Frontal cortex (tissue), 4 donors: ENCODE data around the gene NR2E1. TPM values are rescaled to one million over a fixed set of nuclear protein-coding genes. Genes with fewer than 3 reads are reported as not detected.
A peak's percentile ranks its signal among the peaks of the same experiment; 100 is the strongest.

Source experiments
- DNase-seq, 2 donors: peaks; one replicate each; pipeline ENCODE4 v3.0.0; 2012; ENCODE audit warnings: low spot score in 2 of 2
- FAIRE-seq: peaks from 2 replicates; lab custom pipeline; 2012; peaks lifted over from hg19 to GRCh38; lab: Jason Lieb, UNC
- total RNA-seq: library from RNA; depleted of rRNA; stranded (reverse); fragments of >200 nt; gene quantifications from one replicate; pipeline ENCODE4 v1.2.3, GENCODE V29; 2014
- donor health status: control.
- donor health status: control.
- donor health status: control.

NR2E1 gene
- total RNA-seq, 1 donor from 2014 or later: 6.1 TPM

DNA sequence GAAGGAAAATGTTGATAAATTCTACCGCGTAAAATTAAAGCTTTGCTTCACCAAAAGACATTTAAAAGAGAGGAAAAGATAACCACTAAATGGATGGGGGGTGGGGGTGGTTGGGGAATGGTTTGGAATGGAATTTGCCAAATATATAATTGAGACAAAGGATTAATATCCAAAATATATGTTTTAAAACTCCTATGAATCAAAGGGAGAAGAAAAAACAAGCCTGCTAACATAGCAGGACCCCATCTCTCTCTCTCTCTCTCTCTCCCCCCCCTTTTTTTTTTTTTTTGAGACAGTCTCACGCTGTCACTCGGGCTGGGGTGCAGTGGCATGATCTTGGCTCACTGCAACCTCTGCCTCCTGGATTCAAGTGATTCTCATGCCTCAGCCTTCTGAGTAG lies 13.4 kb upstream of the NR2E1 start:
- FAIRE-seq (no peak), DNase-seq (no peak)

DNA sequence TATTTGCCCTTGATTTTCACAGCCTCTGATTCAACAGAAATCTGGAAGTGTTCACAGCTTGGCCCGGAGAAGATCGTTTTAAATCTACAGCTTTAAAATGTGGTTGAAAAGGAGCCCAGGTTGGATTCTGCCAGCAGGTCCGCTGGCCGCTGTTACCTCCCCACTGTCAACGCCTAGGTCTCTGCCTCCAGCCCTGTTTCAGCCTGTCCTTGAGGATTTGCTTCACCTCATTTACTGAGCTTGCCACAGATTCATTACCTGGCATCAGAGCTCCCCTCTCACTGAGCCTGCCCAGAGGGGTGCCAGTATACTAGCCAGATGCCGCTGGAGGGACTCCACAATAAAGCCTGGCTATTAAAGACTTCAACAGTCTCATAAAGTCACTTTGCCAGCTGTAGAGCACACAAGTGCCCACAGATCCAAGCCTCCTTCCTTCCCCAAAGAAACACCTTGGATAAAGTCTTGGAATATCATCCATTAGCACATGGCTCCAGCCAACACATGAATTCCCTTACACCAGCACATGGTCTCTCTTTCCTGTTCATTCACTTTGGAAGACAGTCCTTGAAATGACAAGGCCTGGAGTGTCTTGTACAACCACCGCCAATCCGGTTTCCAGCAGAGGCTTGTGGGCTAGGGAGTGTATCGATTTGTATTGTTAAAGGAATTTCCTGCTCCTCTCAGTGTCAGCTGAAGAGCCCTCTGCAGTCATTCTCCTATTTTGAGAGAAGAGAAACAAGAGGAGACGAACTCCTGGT lies 9.5 kb upstream of the NR2E1 start:
- DNase-seq: peak in 1 of 2 donors; percentile 21
- no peak for FAIRE-seq

DNA sequence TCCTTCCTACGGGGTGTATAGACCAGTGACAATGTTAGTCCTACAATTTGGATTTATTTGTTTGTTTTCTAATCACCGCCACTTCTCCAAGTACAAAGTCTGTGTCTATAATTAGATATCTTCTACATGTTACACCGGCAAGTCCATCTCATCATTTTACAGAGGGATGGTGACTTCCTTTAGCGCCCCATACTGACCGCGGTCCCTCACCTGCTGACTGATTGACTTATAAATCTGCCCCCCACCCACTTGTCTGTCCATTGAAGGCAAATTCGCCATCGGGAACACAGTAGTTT lies 8.9 kb upstream of the NR2E1 start:
- DNase-seq (no peak), FAIRE-seq (no peak)

DNA sequence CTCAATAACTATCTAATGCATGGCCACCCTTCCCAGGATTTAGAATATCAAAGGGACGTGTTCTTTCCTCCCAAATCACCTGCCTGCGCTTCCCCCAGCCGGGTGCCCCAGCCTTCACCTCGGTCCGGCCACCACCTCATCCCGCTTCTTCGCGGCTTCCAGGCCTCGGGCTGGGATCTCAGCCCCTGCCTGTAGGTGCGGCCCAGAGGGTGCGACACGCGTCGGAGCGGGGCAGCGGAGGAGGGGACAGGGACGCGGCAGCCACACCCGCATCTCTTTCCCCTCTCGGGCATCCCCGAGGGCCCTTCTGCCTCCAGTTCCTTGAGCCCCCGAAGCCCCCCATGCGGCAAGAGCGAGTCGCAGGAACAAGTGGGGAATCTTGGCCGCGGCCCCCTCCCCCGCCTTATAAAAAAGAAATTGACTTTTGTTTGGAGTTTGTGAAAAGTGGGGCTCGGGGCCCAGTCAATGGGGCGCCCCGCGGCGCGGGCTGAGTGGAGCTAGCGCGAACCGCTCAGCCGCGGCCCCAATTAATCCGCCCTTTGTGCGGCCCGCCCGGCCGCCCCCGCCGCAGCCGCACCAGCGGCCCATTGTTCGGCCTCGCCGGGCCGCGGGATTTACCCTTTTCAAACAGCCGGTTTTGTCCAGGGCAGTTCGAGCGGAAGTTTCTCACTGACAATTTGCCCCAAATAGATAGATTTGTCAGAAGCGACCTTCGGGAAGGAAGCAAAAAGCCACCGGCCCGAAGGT lies 8.4 kb upstream of the NR2E1 start:
- DNase-seq: peak; percentile 64 to 68
- no peak for FAIRE-seq

DNA sequence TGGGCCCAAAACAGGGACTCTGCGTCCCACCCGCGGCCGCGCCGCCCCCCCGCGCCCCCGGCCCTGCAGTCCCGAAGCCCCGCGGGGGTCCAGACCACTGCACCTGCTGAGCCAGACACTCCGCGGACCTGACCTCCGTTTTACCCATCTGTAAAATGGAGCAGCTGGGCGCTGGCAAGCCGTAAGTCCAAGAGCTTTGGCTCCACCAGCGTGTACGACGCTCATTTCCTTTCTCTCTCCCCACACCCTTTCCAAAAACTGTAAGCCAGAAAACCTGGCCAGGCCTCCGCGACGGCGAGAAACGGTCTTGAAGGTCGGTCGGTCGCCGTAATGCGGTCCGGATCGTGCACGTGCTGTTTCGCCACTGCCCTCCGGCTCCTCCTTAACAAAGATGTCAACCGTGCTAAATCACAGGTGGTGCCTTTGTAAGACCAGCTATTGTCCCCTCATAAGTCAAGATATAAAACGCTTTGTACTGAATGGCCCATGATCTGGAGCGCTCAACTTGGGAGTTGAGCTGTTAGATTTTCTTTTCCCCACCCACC lies 7.8 kb upstream of the NR2E1 start:
- DNase-seq: peak in 1 of 2 donors; percentile 24
- FAIRE-seq: no peak

DNA sequence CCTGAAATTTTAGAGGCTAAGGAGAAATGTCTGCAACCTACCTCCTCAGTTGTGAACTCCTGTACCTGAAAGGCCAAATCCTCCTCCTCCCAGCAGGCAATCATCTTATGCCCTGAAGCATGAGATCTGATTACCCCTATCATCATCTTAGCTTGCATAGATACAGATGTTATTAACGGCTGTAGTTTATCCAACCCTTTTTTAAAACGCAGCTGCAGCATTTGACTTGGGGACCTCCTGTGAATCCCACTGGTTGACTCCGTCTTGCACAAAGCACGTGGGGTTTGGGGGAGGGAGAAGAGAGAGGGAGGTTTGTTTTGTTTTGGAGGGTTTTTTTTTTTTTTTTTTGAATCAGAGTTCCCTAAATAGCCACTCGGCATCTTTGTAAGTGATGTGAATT lies 5.8 kb upstream of the NR2E1 start:
- no peak for DNase-seq
- FAIRE-seq: no peak

DNA sequence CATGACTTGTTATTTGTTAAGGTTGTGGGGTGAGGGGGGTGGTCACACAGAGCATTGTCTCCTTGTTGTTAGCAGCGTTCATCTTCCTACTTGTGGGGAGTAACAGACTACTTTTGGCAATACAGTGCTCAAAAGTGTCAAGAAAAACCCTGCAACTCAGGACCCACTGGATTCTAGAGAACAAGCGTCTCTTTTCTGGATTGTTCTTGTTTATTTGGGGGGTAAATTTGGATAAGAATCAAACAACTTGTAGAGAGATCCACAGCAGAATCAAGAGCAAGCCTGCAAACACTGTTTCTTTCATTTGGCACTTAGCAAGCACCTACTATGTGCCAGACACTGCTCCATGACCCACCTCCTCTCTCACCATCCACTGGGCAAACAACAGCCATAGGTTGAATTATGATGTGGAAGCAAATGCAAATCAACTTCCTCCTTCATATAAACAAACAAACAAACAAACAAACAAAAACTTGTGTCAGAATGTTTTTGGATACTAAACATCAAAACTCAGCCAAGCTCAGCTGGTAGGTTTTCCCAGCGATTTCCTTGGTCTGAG lies 4.0 kb upstream of the NR2E1 start:
- DNase-seq: no peak
- no peak for FAIRE-seq

DNA sequence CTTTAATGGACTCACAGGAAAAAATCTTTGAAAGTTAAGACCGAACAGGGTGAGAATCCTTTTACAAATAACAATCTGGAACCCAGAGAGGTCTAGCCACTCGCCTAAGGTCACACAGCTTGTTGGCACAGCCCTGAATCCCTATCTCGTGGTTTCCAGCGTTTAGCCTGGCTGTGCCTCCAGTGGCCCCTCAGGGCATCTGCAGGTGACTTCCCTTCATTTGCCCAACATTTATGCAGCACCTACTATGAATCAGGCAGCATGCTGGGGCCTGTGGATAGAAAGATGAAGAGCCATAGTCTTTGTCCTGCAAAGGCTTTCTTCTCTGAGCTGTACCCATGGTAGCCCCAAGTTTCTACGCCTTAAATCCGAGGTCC lies 2.6 kb upstream of the NR2E1 start:
- DNase-seq (no peak), FAIRE-seq (no peak)

DNA sequence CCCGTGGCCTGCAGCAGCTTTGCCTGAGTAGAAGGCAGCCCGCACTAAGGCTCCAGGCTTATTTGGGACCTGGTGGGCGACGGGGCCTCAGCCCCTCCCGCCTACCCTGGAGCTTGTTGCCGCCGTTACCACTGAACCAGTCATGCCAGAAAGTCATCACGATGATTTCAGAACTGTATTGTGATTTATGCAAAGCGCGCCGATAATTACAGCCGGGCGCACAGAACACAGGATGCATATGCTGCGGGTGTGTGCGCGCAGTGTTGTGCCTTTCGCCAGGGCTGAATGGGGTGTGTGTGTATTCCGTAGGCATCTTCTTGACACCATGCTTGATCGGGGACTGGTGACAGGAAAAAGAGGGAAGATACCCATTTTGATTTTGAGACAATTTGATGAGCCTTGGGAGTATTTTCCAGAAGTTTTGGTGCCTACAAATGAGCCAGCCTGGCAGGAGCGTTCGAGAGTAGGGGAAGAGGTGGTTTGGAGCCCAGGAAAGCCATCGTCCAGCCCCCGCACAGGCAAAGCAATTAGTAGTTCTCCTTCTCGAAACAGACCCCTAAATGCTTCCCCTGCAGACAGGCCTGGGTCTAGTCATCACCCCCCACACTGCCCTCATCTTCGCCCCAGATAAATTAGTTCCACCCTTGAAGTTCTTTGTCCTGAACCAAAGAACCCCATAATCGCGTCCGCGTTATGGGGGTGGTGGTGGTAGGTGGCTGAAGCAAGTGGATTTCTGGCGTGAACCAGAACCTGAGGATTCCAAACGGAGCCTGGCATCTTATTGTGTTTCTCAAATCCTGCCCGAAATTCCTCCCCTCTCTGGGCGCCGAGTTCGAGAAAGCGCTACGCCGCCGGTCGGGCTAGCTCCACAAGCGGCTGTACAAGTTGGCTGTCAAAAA lies 1.9 kb upstream of the NR2E1 start:
- no peak for FAIRE-seq
- DNase-seq: no peak

DNA sequence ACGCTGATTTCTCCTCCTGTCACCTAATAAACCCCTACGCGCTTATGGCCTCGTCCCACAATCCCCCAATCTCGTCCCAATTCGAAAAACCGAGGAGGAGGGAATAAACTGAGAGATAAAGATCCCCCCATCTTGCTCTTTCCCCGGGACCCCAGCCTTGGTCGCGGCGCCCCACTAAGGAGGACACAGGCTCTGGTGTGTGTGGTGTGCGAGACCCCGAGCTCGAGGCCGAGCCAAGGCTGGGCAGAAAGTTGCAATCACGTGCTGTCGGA lies 1.3 kb upstream of the NR2E1 start:
- no peak for FAIRE-seq
- DNase-seq: no peak

DNA sequence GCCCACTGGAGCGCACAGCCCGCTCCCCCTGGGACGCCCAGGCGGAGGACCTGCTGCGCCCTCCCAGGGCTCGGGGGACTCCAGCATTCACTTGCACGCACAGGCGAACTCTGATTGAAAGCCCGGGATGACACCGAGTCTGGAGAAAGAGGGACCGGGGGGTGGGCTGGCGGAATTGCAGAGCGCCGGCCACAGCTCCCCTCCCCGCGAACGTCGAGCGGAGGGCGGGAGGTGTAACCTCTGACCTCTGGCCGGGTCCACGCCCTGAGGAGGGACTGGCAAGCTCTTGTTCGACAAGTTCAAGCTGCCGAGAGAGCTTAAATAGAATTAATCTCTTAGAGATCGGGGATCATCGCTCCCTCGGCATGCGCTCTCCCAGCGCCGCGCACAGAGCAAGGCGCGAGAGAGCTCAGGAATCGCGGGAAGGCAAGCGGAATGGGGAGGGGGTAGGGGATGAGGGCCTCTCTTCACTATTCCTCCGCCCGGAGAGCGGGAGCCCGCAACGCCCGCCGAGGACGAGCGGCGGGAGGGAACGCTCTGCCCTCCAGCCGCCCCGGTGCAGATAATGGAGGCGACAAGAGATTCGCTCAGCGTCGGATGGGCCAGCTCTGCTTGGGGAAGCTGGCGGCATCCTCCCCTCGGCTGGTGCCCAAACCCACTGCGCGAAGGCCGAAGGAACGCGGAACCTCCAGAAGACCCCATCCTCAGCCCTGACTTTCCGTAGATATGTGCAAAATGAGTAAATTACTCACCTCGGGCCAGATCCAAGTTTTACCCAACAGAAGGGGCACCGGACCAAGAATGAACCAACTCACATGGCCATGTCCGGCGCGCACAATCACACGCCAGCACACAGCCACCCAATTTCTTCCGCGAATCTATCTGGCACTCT lies 761 bp upstream of the NR2E1 start:
- DNase-seq (peak in 1 of 2 donors; percentile 34), FAIRE-seq (no peak)

DNA sequence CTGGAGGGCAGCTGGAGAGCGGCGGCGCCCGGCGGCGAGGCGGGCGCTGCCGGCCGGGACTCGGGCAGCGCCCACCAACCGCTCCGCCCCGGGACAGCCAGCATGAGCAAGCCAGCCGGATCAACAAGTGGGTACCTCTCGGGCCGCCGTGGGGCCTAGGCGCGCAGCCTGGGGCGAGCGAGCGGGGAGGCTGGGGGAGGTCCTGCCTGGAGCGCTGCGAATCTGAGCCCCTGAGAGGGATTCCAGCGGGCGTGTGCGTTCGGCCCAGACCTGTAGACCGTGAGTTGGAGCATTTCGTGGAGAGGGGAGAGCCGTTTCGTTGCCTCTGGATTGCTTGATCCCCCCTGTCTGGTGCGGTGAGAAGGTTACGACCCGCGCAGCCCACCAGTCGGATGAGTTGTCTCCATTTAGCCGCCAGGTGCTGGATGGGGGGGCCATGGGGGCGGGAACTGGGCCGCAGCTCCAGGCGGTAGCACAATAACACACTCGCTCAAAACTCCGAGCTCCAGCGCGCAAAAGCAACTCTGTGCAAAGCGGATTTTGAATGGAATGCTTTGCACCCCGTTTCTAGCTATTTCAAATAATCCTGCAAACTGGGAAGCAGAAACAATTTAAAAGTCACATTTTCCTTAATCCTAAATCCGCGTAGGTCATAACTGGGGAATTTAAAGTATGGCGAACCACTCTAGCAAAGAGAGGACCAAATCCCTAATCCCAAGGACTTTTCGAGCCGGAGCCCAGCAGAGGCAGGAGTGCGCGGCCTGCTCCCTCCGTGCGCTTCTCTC lies 1.0 kb downstream of the NR2E1 start:
- DNase-seq (peak in 1 of 2 donors; percentile 26), FAIRE-seq (no peak)

DNA sequence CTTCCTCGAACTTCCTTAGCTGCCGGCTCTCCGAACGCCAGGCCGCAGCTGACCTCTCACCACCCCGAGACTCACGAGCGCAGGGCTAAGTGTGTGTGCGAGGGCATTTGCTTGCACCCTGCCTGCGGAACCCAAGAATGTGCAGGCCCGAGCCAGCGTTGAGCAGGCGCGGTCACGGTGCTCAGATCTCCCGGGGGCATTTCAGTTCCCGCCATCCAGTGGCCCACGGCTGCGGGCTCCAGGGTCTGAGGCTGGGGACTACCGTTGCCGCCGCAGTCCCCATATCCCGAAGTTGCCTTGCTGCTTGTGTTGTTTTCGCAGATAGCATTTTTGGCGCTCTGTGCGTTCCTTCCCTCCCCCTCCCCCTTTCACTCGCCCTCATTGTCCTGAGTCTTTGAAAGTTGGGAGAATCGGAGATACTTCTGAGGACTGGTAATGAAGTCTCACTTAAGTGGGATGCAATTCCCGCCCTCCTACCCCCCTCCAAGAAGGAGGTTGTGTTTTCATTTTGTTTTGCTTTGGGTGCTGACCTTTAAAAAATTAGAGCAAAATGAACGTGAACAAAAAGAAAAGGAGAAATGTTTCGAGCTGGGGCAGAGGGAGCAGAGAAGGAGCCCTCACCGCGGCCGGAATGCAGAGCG lies 1.7 kb downstream of the NR2E1 start:
- no peak for FAIRE-seq
- DNase-seq: peak in 1 of 2 donors; percentile 40

DNA sequence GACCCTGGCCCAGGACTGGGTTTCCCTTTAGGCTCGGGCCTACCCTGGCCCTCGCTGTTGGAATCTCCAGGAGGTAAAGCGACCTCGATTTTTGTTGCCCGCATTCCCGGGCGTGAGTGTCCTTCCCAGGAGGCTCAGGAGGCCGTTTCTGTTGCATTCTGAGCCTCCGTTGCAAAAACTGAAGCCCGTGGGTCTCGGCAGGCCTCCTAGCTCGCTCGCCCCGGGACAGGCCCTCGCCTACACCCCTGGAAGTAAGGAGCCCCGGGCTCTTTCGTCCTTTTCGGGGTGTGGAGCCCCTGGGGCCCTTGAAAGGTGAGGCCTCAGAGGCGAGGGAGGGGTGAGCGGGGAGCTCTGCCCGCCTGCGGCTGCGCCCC lies 2.3 kb downstream of the NR2E1 start:
- FAIRE-seq (no peak), DNase-seq (no peak)

DNA sequence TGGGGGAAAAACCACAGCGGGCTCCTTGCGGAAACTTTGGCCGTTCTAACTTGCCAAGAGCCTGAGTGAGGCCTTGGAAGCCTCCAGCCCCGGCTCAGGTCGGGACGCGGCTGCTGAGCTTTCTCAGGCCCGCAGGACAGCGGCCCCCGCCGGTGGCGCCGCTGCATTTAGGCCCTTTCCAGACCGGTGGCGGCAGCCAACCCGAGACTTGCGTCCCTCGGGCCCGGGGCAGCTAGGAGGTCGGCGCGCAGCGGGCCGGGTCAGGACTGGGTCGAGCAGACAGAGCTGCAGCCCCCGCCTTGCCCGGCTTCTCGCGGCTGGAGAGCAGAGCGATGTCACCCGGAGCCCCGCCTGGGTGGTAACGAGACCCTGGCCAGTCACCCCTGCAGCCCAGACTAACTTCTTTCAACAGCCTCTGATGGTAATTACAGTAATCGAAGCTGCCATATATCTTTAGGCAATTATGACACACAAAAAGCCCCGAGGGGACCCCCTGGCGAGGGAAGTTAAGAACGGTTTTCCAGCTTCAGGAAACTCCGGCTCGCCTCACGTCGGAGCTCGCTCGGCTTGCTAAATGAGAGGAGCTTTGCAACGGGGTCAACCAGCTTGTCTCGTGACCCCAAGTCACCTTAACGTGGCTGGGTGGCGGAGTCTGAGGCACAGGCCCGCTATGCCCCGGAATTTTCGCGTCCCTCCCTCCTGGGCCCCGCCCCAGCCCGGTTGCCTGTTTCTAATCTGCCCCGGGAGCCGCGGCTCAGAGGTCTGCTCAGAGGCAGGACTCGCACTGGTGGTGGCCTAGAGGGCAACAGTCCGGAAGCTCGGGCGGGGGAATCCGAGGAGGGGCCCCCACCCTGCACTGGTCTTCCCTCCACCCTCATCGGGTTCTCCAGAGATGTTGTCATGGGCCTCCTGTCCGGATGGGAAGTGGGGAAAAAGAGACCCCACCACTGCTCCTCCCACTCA lies 3.0 kb downstream of the NR2E1 start:
- FAIRE-seq: no peak
- DNase-seq: peak in 1 of 2 donors; percentile 58

DNA sequence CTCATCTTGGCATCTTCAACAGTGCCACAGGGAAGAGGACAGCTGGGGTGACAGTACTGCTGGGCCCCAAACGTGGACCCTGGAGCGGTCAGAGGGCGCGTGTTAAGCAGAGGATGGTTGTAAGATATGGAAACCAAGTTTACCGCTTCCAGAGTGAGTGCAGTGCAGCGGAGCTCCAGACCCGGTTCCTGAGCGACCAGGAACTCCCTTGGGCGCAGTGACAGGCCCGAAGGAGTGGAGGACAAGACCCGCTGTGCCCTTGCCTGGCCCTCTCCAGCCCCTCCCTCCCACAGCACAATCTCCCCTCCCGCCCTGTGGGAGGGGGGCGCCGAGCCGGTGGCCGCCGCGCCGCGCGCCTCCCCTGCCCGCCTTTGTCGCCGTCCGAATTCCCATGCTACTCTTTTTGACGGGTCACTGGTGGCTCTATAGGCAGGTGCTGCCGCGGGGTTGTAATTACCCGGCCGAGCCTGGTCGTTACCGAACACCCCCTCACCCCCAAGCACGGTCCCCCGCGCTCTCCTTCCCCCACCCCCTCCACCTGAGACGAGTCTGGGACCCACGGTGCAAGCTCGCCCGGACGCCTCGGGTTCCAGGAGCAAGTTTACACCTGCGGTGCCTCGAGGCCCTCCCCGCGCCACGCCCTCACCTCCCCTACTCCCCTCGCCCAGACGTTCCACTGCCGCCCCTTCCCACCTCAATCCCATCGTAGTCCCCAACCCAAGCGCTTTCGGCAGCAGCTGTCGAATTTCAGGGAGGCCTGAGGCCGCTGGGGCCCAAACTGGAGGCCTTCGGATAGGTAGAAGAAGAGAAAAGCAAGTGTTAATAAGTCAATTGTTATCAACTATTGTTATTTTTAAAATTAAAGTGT lies 3.9 kb downstream of the NR2E1 start:
- DNase-seq: peak in 1 of 2 donors; percentile 40
- no peak for FAIRE-seq
